Measurements from ENCODE around the gene DAP3. TPM values are rescaled to one million over a fixed set of nuclear protein-coding genes. Genes with fewer than 3 reads are reported as not detected.
A peak's percentile ranks its signal among the peaks of the same experiment; 100 is the strongest.

DAP3 gene
- total and polyA plus RNA-seq, 2 of the 13 experiments (the other 11 are each of a cell fraction or from before 2014, with no cell fraction given): 129 to 133 TPM

- TF ChIP-seq TERF1 (CRISPR knock-in tag; IDR thresholded peaks at IDR 0.05) (no peak), ZNF274 (CRISPR knock-in tag; IDR thresholded peaks at IDR 0.05) (no peak), MLLT10 (CRISPR knock-in tag; IDR thresholded peaks at IDR 0.05) (no peak), ZIK1 (CRISPR knock-in tag; IDR thresholded peaks at IDR 0.05; ENCODE audit: borderline replicate concordance, low read depth) (no peak), SCMH1 (CRISPR knock-in tag; IDR thresholded peaks at IDR 0.05; ENCODE audit: borderline replicate concordance) (no peak), TP53 (CRISPR knock-in tag; conservative IDR thresholded peaks at IDR 0.05) (no peak), MXD3 (CRISPR knock-in tag; IDR thresholded peaks at IDR 0.05) (no peak), IKZF4 (CRISPR knock-in tag; IDR thresholded peaks at IDR 0.05; ENCODE audit: borderline replicate concordance, low read depth, not compliant biosample characterization) (no peak), ZNF784 (CRISPR knock-in tag; IDR thresholded peaks at IDR 0.05; ENCODE audit: borderline replicate concordance) (no peak), HDAC1 (CRISPR knock-in tag; IDR thresholded peaks at IDR 0.05) (peak; percentile 31; the same call in 1 of the 2 replicates), CCAR2 (optimal IDR thresholded peaks at IDR 0.05; ENCODE audit: low read depth, low read length) (no peak), TARDBP (CRISPR knock-in tag; IDR thresholded peaks at IDR 0.05) (0 out of 2 replicates have a peak, but pooled peaks have one; percentile 23), TOE1 (CRISPR knock-in tag; IDR thresholded peaks at IDR 0.05) (no peak), ZNF576 (CRISPR knock-in tag; IDR thresholded peaks at IDR 0.05) (no peak), ZSCAN20 (CRISPR knock-in tag; IDR thresholded peaks at IDR 0.05; ENCODE audit: borderline replicate concordance) (no peak), CREB1 (IDR thresholded peaks at IDR 0.05) (no peak), CREB1 (CRISPR knock-in tag; IDR thresholded peaks at IDR 0.05) (no peak), SMYD3 (CRISPR knock-in tag; IDR thresholded peaks at IDR 0.05) (no peak), HNF4A (CRISPR knock-in tag; IDR thresholded peaks at IDR 0.05) (0 out of 2 replicates have a peak, but pooled peaks have one; percentile 15), ARNT2 (CRISPR knock-in tag; IDR thresholded peaks at IDR 0.05; ENCODE audit: low read depth) (no peak), YEATS2 (CRISPR knock-in tag; IDR thresholded peaks at IDR 0.05; ENCODE audit: borderline replicate concordance) (no peak; the same call in 1 of the 2 replicates), ZBTB37 (CRISPR knock-in tag; IDR thresholded peaks at IDR 0.05) (no peak), ZBTB33 (CRISPR knock-in tag; IDR thresholded peaks at IDR 0.05) (no peak)
Observed at GRCh38 chr1:155648207-155649147, 40.4 kb upstream of the DAP3 start (continued).
